Sigmoid colon (tissue), 7 donors: ENCODE results near the gene EMILIN2. TPM values are rescaled to one million over a fixed set of nuclear protein-coding genes. Genes with fewer than 3 reads are reported as not detected.
A peak's percentile ranks its signal among the peaks of the same experiment; 100 is the strongest.

ENCODE experiments used
- DNase-seq: peaks from one replicate; pipeline ENCODE4 v3.0.0-alpha.2; 2019
- H3K27ac ChIP-seq, 4 donors: fragments of 200-600 bp; sonication (generic); one replicate each; pipeline ENCODE4 v1.5.1; 2016 to 2019; ENCODE audit warnings: mild to moderate bottlenecking in 1 of 4
- H3K27me3 ChIP-seq, 3 donors: fragments of 200-600 bp; sonication (generic); one replicate each; pipeline ENCODE4 v1.5.1; 2019; ENCODE audit warnings: mild to moderate bottlenecking in 1 of 3
- H3K36me3 ChIP-seq, 4 donors: fragments of 200-600 bp; sonication (generic); one replicate each; pipeline ENCODE4 v1.5.1; 2016 to 2019
- H3K4me1 ChIP-seq, 4 donors: fragments of 200-600 bp; sonication (generic); one replicate each; pipeline ENCODE4 v1.5.1; 2017 to 2019
- H3K4me3 ChIP-seq, 4 donors: fragments of 200-600 bp; sonication (generic); one replicate each; pipeline ENCODE4 v1.5.1; 2017 to 2019; ENCODE audit warnings: mild to moderate bottlenecking in 2 of 4, moderate library complexity in 1 of 4
- H3K9me3 ChIP-seq, 4 donors: fragments of 200-600 bp in 3 of 4; sonication (generic) in 3 of 4; one replicate each; pipeline versions ENCODE4 v1.5.1 to v1.6.1; 2013 to 2019
- CTCF ChIP-seq, 4 experiments: fragments of 450-650 bp in 3 of 4; fragments of 200-600 bp in 1 of 4; IDR thresholded peaks; one replicate each; pipeline ENCODE4 v1.5.1; 2016 to 2019; ENCODE audit warnings: antibody characterized with exemption in 4 of 4, mild to moderate bottlenecking in 3 of 4, moderate library complexity in 2 of 4
- EP300 ChIP-seq, 4 donors: sonication (generic); formaldehyde crosslinking; IDR thresholded peaks; one replicate each; pipeline ENCODE4 v1.6.1; 2017; ENCODE audit warnings: antibody characterized with exemption in 4 of 4
- POLR2A ChIP-seq, 2 donors: fragments of 450-650 bp; IDR thresholded peaks; one replicate each; pipeline ENCODE4 v1.6.1; 2016; ENCODE audit warnings: antibody characterized with exemption in 2 of 2, mild to moderate bottlenecking in 2 of 2, moderate library complexity in 2 of 2
- POLR2AphosphoS5 ChIP-seq, 4 donors: sonication (generic); formaldehyde crosslinking; IDR thresholded peaks; one replicate each; pipeline ENCODE4 v1.6.1; 2017; ENCODE audit warnings: antibody characterized with exemption in 4 of 4
- WGBS, 2 donors: extraction: QIAGEN DNeasy Blood & Tissue Kit; methylation state at CpG; one replicate each; pipeline ENCODE4 v1.1.7; 2013; 5-methylcytosine and 5-hydroxymethylcytosine counted together
- intact Hi-C: fragments of 100-400 bp; cut with DNase I; formaldehyde crosslinking; loops from one replicate; pipeline ENCODE4 v1.15.1; 2023
- polyA plus RNA-seq, 3 donors: library from polyadenylated mRNA; stranded (reverse); fragments of 200-250 nt; gene quantifications; one replicate each; pipeline ENCODE4 v1.2.3, GENCODE V29; 2013
- total RNA-seq, 4 donors: library from RNA; depleted of rRNA; stranded (reverse); fragments of >200 nt; gene quantifications; one replicate each; pipeline ENCODE4 v1.1.0, GENCODE V29; 2016
- donor health status: healthy with polysubstance abuse.
- donor health status: Bipolar disorder and iron deficiency.
- donor health status: healthy.

Gene EMILIN2
- total and polyA plus RNA-seq, 7 donors: 4.8 to 12.0 (median 9.5) TPM

GRCh38 chr18:2882201-2882600 lies 35.4 kb downstream of the EMILIN2 start:
- Histone ChIP-seq H3K36me3 (no peaks in the 10 kb centered on the region), H3K4me1 (peaks cover 0 to 7% (median 0%) of the 10 kb centered on the region in 4 donors), H3K9me3 (no peaks in the 10 kb centered on the region), H3K27me3 (no peaks in the 10 kb centered on the region), H3K27ac (peak overlapping the region in 2 of 4 donors; percentile 54 to 55), H3K4me3 (no peak overlapping the region)
- intact Hi-C loops: no loop called here
- TF ChIP-seq POLR2AphosphoS5 (IDR thresholded peaks at IDR 0.05) (no peak), CTCF (IDR thresholded peaks at IDR 0.05) (no peak), POLR2A (IDR thresholded peaks at IDR 0.05) (no peak), EP300 (IDR thresholded peaks at IDR 0.05) (no peak)
- no peak for DNase-seq
- 86 to 90% methylated on average over 4 of the region's 4 CpGs for WGBS, 2 donors

GRCh38 chr18:2883076-2883735 lies 36.4 kb downstream of the EMILIN2 start:
- Histone ChIP-seq H3K27me3 (no peaks in the 10 kb centered on the region), H3K36me3 (no peaks in the 10 kb centered on the region), H3K27ac (no peak overlapping the region), H3K4me3 (no peak overlapping the region), H3K9me3 (no peaks in the 10 kb centered on the region), H3K4me1 (peaks cover 0 to 7% (median 0%) of the 10 kb centered on the region in 4 donors)
- no peak for DNase-seq
- no peak for TF ChIP-seq CTCF (IDR thresholded peaks at IDR 0.05)
- no peak for TF ChIP-seq POLR2A (IDR thresholded peaks at IDR 0.05)
- TF ChIP-seq POLR2AphosphoS5 (IDR thresholded peaks at IDR 0.05): no peak
- TF ChIP-seq EP300 (IDR thresholded peaks at IDR 0.05): no peak
- WGBS, 2 donors: 53 to 77% methylated on average over 10 of the region's 10 CpGs
- intact Hi-C loops: no loop called here

- Histone ChIP-seq H3K4me3 (no peak overlapping the region), H3K27ac (no peak overlapping the region), H3K9me3 (no peaks in the 10 kb centered on the region), H3K4me1 (peaks cover 0 to 7% (median 0%) of the 10 kb centered on the region in 4 donors), H3K27me3 (no peaks in the 10 kb centered on the region), H3K36me3 (no peaks in the 10 kb centered on the region)
- DNase-seq: no peak
- no peak for TF ChIP-seq EP300 (IDR thresholded peaks at IDR 0.05)
- no peak for TF ChIP-seq POLR2AphosphoS5 (IDR thresholded peaks at IDR 0.05)
- no peak for TF ChIP-seq POLR2A (IDR thresholded peaks at IDR 0.05)
- TF ChIP-seq CTCF (IDR thresholded peaks at IDR 0.05): no peak
- intact Hi-C loops: no loop called here
- WGBS, 2 donors: 95% methylated on average over 13 of the region's 13 CpGs
Measured at GRCh38 chr18:2884706-2885285, 38.0 kb downstream of the EMILIN2 start.

- WGBS, 2 donors: 71 to 72% methylated on average over 4 of the region's 4 CpGs
Measured at GRCh38 chr18:2887470-2887869, 40.7 kb downstream of the EMILIN2 start.

More at GRCh38 chr18:2887470-2887869, 40.7 kb downstream of the EMILIN2 start:
- DNase-seq: no peak
- Histone ChIP-seq H3K36me3 (no peaks in the 10 kb centered on the region), H3K27ac (no peak overlapping the region), H3K4me3 (no peak overlapping the region), H3K9me3 (no peaks in the 10 kb centered on the region), H3K27me3 (no peaks in the 10 kb centered on the region), H3K4me1 (no peaks in the 10 kb centered on the region)
- TF ChIP-seq EP300 (IDR thresholded peaks at IDR 0.05): no peak
- TF ChIP-seq CTCF (IDR thresholded peaks at IDR 0.05): no peak
- TF ChIP-seq POLR2A (IDR thresholded peaks at IDR 0.05): no peak
- no peak for TF ChIP-seq POLR2AphosphoS5 (IDR thresholded peaks at IDR 0.05)
- intact Hi-C loops: no loop called here
